Measurements from ENCODE around the gene TYK2.

DNA sequence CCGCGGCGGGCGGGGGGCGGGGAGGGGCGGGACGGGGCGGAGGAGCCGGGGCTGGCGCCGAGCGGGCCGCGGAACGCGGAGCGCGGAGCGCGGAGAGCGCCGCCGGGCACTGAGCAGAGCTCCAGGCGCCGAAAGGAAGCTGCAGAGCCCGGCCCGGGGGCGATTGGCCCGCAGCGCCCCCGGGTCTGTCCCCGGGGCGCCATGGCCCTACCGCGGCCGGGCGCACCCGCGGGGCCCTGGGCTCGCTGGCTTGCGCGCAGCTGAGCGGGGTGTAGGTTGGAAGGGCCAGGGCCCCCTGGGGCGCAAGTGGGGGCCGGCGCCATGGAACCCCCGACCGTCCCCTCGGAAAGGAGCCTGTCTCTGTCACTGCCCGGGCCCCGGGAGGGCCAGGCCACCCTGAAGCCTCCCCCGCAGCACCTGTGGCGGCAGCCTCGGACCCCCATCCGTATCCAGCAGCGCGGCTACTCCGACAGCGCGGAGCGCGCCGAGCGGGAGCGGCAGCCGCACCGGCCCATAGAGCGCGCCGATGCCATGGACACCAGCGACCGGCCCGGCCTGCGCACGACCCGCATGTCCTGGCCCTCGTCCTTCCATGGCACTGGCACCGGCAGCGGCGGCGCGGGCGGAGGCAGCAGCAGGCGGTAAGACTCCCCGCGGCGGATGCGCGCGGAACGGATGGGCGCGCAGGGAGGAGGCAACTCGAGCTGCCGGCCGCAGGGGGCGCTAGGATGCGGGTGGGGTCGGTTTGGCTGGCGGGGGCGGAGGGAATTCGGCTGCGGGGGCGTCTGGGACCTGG, 40.3 kb upstream of the TYK2 start, which contains the start of gene PDE4A:
- TF ChIP-seq, protein P1, sequence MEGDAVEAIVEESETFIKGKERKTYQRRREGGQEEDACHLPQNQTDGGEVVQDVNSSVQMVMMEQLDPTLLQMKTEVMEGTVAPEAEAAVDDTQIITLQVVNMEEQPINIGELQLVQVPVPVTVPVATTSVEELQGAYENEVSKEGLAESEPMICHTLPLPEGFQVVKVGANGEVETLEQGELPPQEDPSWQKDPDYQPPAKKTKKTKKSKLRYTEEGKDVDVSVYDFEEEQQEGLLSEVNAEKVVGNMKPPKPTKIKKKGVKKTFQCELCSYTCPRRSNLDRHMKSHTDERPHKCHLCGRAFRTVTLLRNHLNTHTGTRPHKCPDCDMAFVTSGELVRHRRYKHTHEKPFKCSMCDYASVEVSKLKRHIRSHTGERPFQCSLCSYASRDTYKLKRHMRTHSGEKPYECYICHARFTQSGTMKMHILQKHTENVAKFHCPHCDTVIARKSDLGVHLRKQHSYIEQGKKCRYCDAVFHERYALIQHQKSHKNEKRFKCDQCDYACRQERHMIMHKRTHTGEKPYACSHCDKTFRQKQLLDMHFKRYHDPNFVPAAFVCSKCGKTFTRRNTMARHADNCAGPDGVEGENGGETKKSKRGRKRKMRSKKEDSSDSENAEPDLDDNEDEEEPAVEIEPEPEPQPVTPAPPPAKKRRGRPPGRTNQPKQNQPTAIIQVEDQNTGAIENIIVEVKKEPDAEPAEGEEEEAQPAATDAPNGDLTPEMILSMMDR (IDR thresholded peaks at IDR 0.05) = no peak
- TF ChIP-seq EP300 (IDR thresholded peaks at IDR 0.05) = no peak
- TF ChIP-seq POLR2A (IDR thresholded peaks at IDR 0.05) = no peak

Data from tibial nerve (tissue), 4 donors.